Esophagus squamous epithelium (tissue), 5 donors: ENCODE data around the gene CUL7. TPM values are rescaled to one million over a fixed set of nuclear protein-coding genes. Genes with fewer than 3 reads are reported as not detected.

Experiments used
- DNase-seq: peaks from one replicate; lab custom pipeline; 2025; lab: John Stamatoyannopoulos, UW
- H3K27ac ChIP-seq, 4 donors: fragments of 200-600 bp; sonication (generic); one replicate each; pipeline ENCODE4 v1.5.1; 2016 to 2019; ENCODE audit warnings: mild to moderate bottlenecking in 1 of 4
- H3K27me3 ChIP-seq, 4 donors: fragments of 200-600 bp; sonication (generic); 1 replicate in 3 of 4; 2 replicates in 1 of 4; pipeline versions ENCODE4 v1.5.1 to v1.6.0; 2017 to 2021; ENCODE audit warnings: antibody characterized with exemption in 1 of 4
- H3K36me3 ChIP-seq, 3 donors: fragments of 200-600 bp; sonication (generic); one replicate each; pipeline ENCODE4 v1.5.1; 2016 to 2019
- H3K4me1 ChIP-seq, 3 donors: fragments of 200-600 bp; sonication (generic); one replicate each; pipeline ENCODE4 v1.5.1; 2017 to 2019
- H3K4me3 ChIP-seq, 4 donors: fragments of 200-600 bp; sonication (generic); 1 replicate in 3 of 4; 2 replicates in 1 of 4; pipeline ENCODE4 v1.5.1; 2016 to 2019; ENCODE audit warnings: mild to moderate bottlenecking in 2 of 4, moderate library complexity in 1 of 4
- H3K9me3 ChIP-seq, 3 donors: fragments of 200-600 bp; sonication (generic); one replicate each; pipeline ENCODE4 v1.5.1; 2016 to 2019
- POLR2A ChIP-seq, 4 donors: fragments of 450-650 bp; IDR thresholded peaks; one replicate each; pipeline ENCODE4 v1.6.1; 2017; ENCODE audit warnings: antibody characterized with exemption in 4 of 4, mild to moderate bottlenecking in 4 of 4, moderate library complexity in 3 of 4
- WGBS, 2 donors: methylation state at CpG; one replicate each; pipeline ENCODE4 v1.1.5; 2018; 5-methylcytosine and 5-hydroxymethylcytosine counted together
- intact Hi-C: fragments of 100-400 bp; cut with DNase I; formaldehyde crosslinking; loops from one replicate; pipeline ENCODE4 v1.15.0; 2022
- total RNA-seq, 4 donors: library from RNA; depleted of rRNA; stranded (reverse); fragments of >200 nt; gene quantifications; one replicate each; pipeline ENCODE4 v1.1.0, GENCODE V29; 2016
- TF ChIP-seq, protein P1 (sequence below), 6 experiments: fragments of 450-650 bp in 4 of 6; fragments of 200-600 bp in 2 of 6; sonication (generic) in 2 of 6; IDR thresholded peaks; one replicate each; pipeline ENCODE4 v1.5.1; 2016 to 2019; ENCODE audit warnings: antibody characterized with exemption in 6 of 6, mild to moderate bottlenecking in 4 of 6, moderate library complexity in 4 of 6
- donor health status: DM: yes; HTN: yes; CAD: no.

The CUL7 gene
- total RNA-seq, 4 donors from 2014 or later = 6.5 to 10.8 (median 8.0) TPM

DNA sequence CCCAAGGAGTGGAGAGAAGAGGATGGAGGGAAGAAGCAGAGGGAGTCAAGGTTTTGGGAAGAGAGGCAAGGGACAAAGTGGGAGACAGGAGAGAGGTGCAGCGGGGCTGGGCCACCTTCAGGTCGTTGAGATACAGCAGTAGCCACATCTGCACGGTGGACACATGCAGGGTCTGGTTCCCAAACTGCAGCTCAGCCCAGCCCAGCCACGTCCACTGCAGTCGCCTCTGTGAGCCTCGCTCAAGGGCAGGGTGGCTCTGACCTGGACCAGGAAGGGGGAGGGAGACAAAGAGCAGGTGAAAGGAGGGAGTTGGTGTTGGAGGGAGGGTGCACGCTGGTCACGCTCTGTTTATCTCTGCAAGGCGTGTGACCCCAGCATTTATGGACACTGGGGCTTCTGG is 14.9 kb downstream of the CUL7 start:
- H3K36me3 ChIP-seq = peaks cover 19 to 100% (median 22%) of the 10 kb centered on the region in 3 donors
- 79 to 85% methylated on average over 3 to 7 of the region's 9 CpGs for WGBS, 2 donors

DNA sequence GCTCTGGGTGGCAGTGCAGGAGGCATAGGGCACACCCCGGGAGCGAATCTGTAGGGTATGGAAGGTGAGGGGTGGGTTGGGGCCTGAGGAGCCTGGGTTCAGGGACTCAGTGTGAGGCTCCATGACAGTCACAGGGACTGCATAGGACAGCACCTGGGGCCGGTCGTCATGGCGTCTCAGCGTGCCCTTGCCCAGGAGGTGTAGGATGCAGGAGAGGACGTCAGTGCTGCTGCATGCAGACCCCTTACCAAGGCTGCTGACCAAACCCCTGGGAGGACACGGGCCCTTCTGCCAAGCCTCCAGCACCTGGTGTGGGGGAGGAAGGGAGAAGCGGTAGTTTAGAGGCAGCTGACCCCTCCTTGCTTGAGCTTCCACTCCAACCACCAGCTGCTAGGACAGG is 15.9 kb downstream of the CUL7 start:
- no peak for DNase-seq
- WGBS, 2 donors = 96 to 100% methylated on average over 3 to 7 of the region's 9 CpGs
- Histone ChIP-seq H3K9me3 (no peaks in the 10 kb centered on the region), H3K36me3 (peaks cover 17 to 100% (median 19%) of the 10 kb centered on the region in 3 donors), H3K4me1 (no peaks in the 10 kb centered on the region), H3K27me3 (no peaks in the 10 kb centered on the region), H3K27ac (no peak overlapping the region), H3K4me3 (no peak overlapping the region)
- TF ChIP-seq POLR2A (IDR thresholded peaks at IDR 0.05) = no peak
- TF ChIP-seq, protein P1, sequence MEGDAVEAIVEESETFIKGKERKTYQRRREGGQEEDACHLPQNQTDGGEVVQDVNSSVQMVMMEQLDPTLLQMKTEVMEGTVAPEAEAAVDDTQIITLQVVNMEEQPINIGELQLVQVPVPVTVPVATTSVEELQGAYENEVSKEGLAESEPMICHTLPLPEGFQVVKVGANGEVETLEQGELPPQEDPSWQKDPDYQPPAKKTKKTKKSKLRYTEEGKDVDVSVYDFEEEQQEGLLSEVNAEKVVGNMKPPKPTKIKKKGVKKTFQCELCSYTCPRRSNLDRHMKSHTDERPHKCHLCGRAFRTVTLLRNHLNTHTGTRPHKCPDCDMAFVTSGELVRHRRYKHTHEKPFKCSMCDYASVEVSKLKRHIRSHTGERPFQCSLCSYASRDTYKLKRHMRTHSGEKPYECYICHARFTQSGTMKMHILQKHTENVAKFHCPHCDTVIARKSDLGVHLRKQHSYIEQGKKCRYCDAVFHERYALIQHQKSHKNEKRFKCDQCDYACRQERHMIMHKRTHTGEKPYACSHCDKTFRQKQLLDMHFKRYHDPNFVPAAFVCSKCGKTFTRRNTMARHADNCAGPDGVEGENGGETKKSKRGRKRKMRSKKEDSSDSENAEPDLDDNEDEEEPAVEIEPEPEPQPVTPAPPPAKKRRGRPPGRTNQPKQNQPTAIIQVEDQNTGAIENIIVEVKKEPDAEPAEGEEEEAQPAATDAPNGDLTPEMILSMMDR (IDR thresholded peaks at IDR 0.05) = no peak
- intact Hi-C loops = no loop called here

More for the DNA sequence above, 14.9 kb downstream of the CUL7 start:
- DNase-seq = no peak
- TF ChIP-seq, protein P1 (IDR thresholded peaks at IDR 0.05) = no peak
- TF ChIP-seq POLR2A (IDR thresholded peaks at IDR 0.05) = no peak
- no peaks in the 10 kb centered on the region for H3K27me3 ChIP-seq
- no peak overlapping the region for H3K27ac ChIP-seq
- no peaks in the 10 kb centered on the region for H3K4me1 ChIP-seq
- no peaks in the 10 kb centered on the region for H3K9me3 ChIP-seq
- intact Hi-C loops = no loop called here
- no peak overlapping the region for H3K4me3 ChIP-seq

DNA sequence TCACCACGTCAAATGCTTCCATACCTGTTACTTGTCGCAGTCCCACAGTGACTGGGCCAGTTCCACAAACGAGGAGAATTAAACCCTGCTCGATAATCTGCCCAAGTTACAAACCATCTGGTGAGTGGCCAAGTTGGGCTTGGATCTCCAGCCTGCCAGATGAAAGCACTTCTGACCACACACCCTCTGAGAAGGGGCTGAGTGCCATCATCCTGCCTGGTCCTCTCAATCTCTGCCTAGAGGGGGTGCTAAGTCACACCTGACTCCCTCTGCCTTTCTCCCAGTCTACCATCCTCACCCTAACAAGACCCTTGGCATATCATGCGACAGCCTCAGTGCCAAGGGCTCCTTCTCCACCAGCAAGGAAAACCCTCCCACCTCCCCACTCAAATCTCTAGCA is 16.5 kb downstream of the CUL7 start:
- 58 to 91% methylated on average over 4 of the region's 5 CpGs for WGBS, 2 donors
- peaks cover 15 to 100% (median 19%) of the 10 kb centered on the region in 3 donors for H3K36me3 ChIP-seq
- no peaks in the 10 kb centered on the region for H3K4me1 ChIP-seq
- no peaks in the 10 kb centered on the region for H3K27me3 ChIP-seq
- no peaks in the 10 kb centered on the region for H3K9me3 ChIP-seq
- no peak overlapping the region for H3K4me3 ChIP-seq
- TF ChIP-seq, protein P1 (IDR thresholded peaks at IDR 0.05) = no peak
- no peak for TF ChIP-seq POLR2A (IDR thresholded peaks at IDR 0.05)
- intact Hi-C loops = no loop called here
- H3K27ac ChIP-seq = no peak overlapping the region
- no peak for DNase-seq

DNA sequence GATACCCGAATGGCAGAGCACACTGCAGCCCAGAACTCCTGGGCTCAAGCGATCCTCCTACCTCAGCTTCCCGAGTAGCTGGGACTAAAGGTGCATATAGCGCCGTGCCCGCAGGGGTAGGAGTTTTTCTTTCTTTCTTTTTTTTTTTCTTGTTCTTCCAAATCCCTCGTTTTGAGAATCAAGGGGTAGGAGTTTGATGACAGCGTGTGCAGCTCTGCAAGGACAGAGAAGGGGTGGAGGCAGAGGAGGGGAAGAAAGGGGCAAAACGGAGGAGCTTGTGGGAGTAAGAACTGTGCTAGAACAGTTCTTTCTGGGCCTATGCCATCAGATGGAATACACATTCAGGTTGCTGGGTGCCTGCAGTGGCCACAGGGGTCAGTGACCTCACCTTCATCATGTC is 16.9 kb downstream of the CUL7 start:
- Histone ChIP-seq H3K9me3 (no peaks in the 10 kb centered on the region), H3K4me3 (no peak overlapping the region), H3K36me3 (peaks cover 15 to 99% (median 19%) of the 10 kb centered on the region in 3 donors), H3K4me1 (no peaks in the 10 kb centered on the region), H3K27me3 (no peaks in the 10 kb centered on the region), H3K27ac (no peak overlapping the region)
- DNase-seq = no peak
- TF ChIP-seq, protein P1 (IDR thresholded peaks at IDR 0.05) = no peak
- TF ChIP-seq POLR2A (IDR thresholded peaks at IDR 0.05) = no peak
- intact Hi-C loops = no loop called here
- WGBS, 2 donors = 88 to 92% methylated on average over 9 of the region's 9 CpGs

DNA sequence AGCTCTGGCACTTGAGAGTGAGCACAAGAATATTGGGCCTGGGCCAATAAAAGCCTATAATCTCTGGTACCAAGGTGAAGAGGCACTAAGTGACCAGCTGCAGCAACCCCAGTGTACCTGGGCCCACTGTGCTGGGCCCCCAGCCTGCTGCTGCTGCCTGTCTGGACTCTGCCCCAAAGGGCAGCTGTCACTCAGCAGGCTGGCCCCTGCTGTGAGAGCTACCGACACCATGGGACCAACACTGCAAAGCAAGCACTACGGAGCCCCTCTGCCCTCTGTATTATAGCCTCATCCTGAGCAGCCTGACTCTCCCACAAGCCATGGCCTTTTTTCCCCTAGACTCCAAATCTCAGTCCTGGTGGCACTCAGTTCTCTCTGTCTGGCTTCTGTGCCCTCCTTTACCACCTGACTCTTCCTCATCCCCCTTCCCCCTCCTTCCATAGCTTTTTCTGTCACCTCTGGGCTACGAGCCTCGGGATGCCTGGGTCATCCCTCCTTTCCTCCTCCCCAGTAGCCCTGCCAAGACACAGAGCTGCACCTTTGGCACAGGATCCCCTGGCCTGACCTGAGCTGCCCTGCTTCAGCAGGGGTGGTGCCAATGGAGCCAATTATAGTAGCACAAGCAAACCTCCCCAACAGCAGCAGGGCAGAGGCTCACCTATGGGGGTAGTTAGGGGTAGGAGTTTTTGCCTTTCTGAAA is 18.0 kb downstream of the CUL7 start:
- intact Hi-C loops = no loop called here
- TF ChIP-seq, protein P1 (IDR thresholded peaks at IDR 0.05) = no peak
- TF ChIP-seq POLR2A (IDR thresholded peaks at IDR 0.05) = no peak
- Histone ChIP-seq H3K4me1 (no peaks in the 10 kb centered on the region), H3K4me3 (no peak overlapping the region), H3K36me3 (peaks cover 15 to 99% (median 17%) of the 10 kb centered on the region in 3 donors), H3K9me3 (no peaks in the 10 kb centered on the region), H3K27ac (no peak overlapping the region), H3K27me3 (no peaks in the 10 kb centered on the region)
- 58 to 64% methylated on average over 3 to 4 of the region's 4 CpGs for WGBS, 2 donors
- DNase-seq = no peak
